Vagina (tissue), 2 donors: Measurements from ENCODE around the gene NARS2. TPM values are rescaled to one million over a fixed set of nuclear protein-coding genes. Genes with fewer than 3 reads are reported as not detected.

Source experiments
- DNase-seq, 2 donors: peaks; one replicate each; pipeline ENCODE4 v3.0.0-alpha.2; 2017; ENCODE audit errors: extremely low spot score in 2 of 2
- H3K27ac ChIP-seq: fragments of 200-600 bp; sonication (generic); one replicate; pipeline ENCODE4 v1.5.1; 2019
- H3K27me3 ChIP-seq: fragments of 200-600 bp; sonication (generic); one replicate; pipeline ENCODE4 v1.5.1; 2019
- H3K36me3 ChIP-seq, 2 donors: fragments of 200-600 bp; sonication (generic); one replicate each; pipeline ENCODE4 v1.5.1; 2017 to 2019
- H3K4me1 ChIP-seq: fragments of 200-600 bp; sonication (generic); one replicate; pipeline ENCODE4 v1.5.1; 2019
- H3K4me3 ChIP-seq, 2 donors: fragments of 200-600 bp; sonication (generic); 1 replicate in 1 of 2; 2 replicates in 1 of 2; pipeline ENCODE4 v1.5.1; 2016 to 2019
- H3K9me3 ChIP-seq: fragments of 200-600 bp; sonication (generic); one replicate; pipeline ENCODE4 v1.5.1; 2019
- POLR2A ChIP-seq, 2 donors: fragments of 450-650 bp; IDR thresholded peaks; one replicate each; pipeline ENCODE4 v1.6.1; 2017; ENCODE audit warnings: antibody characterized with exemption in 2 of 2, mild to moderate bottlenecking in 2 of 2, moderate library complexity in 2 of 2
- POLR2AphosphoS5 ChIP-seq, 2 donors: sonication (generic); formaldehyde crosslinking; IDR thresholded peaks; one replicate each; pipeline ENCODE4 v1.9.0; 2017; ENCODE audit warnings: antibody characterized with exemption in 2 of 2, mild to moderate bottlenecking in 2 of 2, low read depth in 1 of 2; ENCODE audit not compliant: insufficient read depth in 1 of 2
- intact Hi-C: fragments of 100-400 bp; cut with DNase I; formaldehyde crosslinking; loops from one replicate; pipeline ENCODE4 v1.15.1; 2023
- total RNA-seq: library from RNA; depleted of rRNA; stranded (reverse); fragments of >200 nt; gene quantifications from one replicate; pipeline ENCODE4 v1.2.3, GENCODE V29; 2016
- TF ChIP-seq, protein P1 (sequence below), 3 experiments: fragments of 450-650 bp in 2 of 3; fragments of 200-600 bp in 1 of 3; sonication (generic) in 1 of 3; IDR thresholded peaks; one replicate each; pipeline ENCODE4 v1.5.1; 2017 to 2019; ENCODE audit warnings: antibody characterized with exemption in 3 of 3, mild to moderate bottlenecking in 2 of 3, moderate library complexity in 2 of 3

The NARS2 gene
- total RNA-seq, 1 donor from 2014 or later, result 13.5 TPM

GRCh38 chr11:78441956-78442355 is 132.7 kb downstream of the NARS2 start:
- intact Hi-C loops, result no loop called here
- Histone ChIP-seq H3K4me3 (no peak overlapping the region), H3K9me3 (no peaks in the 10 kb centered on the region), H3K27ac (no peak overlapping the region), H3K36me3 (peaks cover 0 to 5% of the 10 kb centered on the region in 2 donors), H3K4me1 (no peaks in the 10 kb centered on the region), H3K27me3 (no peaks in the 10 kb centered on the region)
- DNase-seq, result no peak
- TF ChIP-seq POLR2A (IDR thresholded peaks at IDR 0.05), result no peak
- TF ChIP-seq POLR2AphosphoS5 (IDR thresholded peaks at IDR 0.05; ENCODE audit: insufficient read depth in 1 of 2, low read depth in 1 of 2), result no peak
- TF ChIP-seq, protein P1, sequence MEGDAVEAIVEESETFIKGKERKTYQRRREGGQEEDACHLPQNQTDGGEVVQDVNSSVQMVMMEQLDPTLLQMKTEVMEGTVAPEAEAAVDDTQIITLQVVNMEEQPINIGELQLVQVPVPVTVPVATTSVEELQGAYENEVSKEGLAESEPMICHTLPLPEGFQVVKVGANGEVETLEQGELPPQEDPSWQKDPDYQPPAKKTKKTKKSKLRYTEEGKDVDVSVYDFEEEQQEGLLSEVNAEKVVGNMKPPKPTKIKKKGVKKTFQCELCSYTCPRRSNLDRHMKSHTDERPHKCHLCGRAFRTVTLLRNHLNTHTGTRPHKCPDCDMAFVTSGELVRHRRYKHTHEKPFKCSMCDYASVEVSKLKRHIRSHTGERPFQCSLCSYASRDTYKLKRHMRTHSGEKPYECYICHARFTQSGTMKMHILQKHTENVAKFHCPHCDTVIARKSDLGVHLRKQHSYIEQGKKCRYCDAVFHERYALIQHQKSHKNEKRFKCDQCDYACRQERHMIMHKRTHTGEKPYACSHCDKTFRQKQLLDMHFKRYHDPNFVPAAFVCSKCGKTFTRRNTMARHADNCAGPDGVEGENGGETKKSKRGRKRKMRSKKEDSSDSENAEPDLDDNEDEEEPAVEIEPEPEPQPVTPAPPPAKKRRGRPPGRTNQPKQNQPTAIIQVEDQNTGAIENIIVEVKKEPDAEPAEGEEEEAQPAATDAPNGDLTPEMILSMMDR (IDR thresholded peaks at IDR 0.05), result no peak

DNA sequence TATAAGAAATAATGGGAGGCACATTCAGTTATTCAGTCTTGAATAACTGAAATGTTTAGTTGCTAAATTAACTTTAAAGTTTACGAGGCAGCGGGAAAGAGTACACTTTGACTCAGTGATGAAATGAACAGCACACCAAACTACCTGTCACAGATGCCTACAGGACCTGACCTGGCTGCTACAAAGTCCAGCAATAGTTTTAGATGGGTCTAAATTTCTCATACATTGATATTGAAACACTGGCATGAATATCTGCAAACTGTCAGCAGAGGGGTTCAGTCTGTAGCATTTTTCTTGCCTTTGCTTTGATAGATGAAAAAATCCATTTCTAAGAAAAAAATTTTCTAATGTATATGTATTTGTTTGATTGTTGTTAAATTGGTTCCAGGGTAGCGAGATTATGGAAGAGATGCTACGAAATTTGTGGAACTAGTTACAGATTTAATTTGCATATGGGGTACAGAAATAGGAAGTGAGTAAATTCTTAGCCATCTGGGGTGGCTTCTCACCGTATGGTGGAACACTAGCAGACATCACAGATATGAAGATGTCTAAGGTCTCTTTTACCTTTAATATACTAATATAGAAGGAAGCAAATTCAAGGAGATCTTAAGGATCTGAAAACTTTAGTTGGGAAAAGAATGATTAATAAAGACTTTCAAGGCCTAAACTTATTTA is 136.2 kb downstream of the NARS2 start:
- intact Hi-C loops, result no loop called here

DNA sequence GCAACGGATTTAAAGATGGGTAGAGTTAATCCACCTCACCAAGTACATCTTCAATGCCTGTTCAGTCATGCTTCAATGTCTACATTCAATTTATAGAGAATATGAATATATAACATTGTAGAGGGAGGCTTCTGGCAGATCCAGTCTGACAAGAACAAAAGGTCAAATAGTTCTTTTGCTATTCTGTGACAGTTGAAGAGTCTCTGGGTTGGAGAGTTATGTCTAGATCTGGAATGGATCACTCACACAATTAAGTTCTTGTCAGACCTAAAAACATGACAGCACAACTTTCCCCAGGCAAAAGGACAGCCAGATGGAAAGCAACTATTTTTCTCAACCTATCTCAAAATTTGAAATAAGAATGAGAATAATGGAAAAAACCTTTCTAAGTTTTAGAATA is 141.7 kb downstream of the NARS2 start:
- intact Hi-C loops, result no loop called here

More for the DNA sequence above, 136.2 kb downstream of the NARS2 start:
- Histone ChIP-seq H3K4me3 (no peak overlapping the region), H3K27me3 (no peaks in the 10 kb centered on the region), H3K27ac (no peak overlapping the region), H3K9me3 (no peaks in the 10 kb centered on the region), H3K4me1 (no peaks in the 10 kb centered on the region), H3K36me3 (peaks cover 0 to 4% of the 10 kb centered on the region in 2 donors)
- DNase-seq, result no peak
- no peak for TF ChIP-seq POLR2AphosphoS5 (IDR thresholded peaks at IDR 0.05; ENCODE audit: insufficient read depth in 1 of 2, low read depth in 1 of 2)
- no peak for TF ChIP-seq POLR2A (IDR thresholded peaks at IDR 0.05)
- TF ChIP-seq, protein P1 (IDR thresholded peaks at IDR 0.05), result no peak

GRCh38 chr11:78432058-78432515 is 142.6 kb downstream of the NARS2 start:
- Histone ChIP-seq H3K27ac (no peak overlapping the region), H3K9me3 (no peaks in the 10 kb centered on the region), H3K27me3 (no peaks in the 10 kb centered on the region), H3K36me3 (no peaks in the 10 kb centered on the region), H3K4me3 (no peak overlapping the region), H3K4me1 (no peaks in the 10 kb centered on the region)
- intact Hi-C loops, result no loop called here
- TF ChIP-seq, protein P1 (IDR thresholded peaks at IDR 0.05), result peak in 1 of 3 experiments; percentile 15
- TF ChIP-seq POLR2AphosphoS5 (IDR thresholded peaks at IDR 0.05; ENCODE audit: insufficient read depth in 1 of 2, low read depth in 1 of 2) (no peak), POLR2A (IDR thresholded peaks at IDR 0.05) (no peak)
- no peak for DNase-seq

More for the DNA sequence above, 141.7 kb downstream of the NARS2 start:
- Histone ChIP-seq H3K9me3 (no peaks in the 10 kb centered on the region), H3K36me3 (no peaks in the 10 kb centered on the region), H3K4me1 (no peaks in the 10 kb centered on the region), H3K27me3 (no peaks in the 10 kb centered on the region), H3K27ac (no peak overlapping the region), H3K4me3 (no peak overlapping the region)
- peak in 1 of 2 donors; percentile 24 for TF ChIP-seq POLR2AphosphoS5 (IDR thresholded peaks at IDR 0.05; ENCODE audit: insufficient read depth in 1 of 2, low read depth in 1 of 2)
- TF ChIP-seq, protein P1 (IDR thresholded peaks at IDR 0.05), result no peak
- TF ChIP-seq POLR2A (IDR thresholded peaks at IDR 0.05), result no peak
- DNase-seq, result no peak

GRCh38 chr11:78429660-78430059 is 145.0 kb downstream of the NARS2 start:
- Histone ChIP-seq H3K27me3 (no peaks in the 10 kb centered on the region), H3K4me1 (peaks cover 8% of the 10 kb centered on the region), H3K36me3 (no peaks in the 10 kb centered on the region), H3K9me3 (no peaks in the 10 kb centered on the region), H3K4me3 (no peak overlapping the region), H3K27ac (no peak overlapping the region)
- TF ChIP-seq POLR2A (IDR thresholded peaks at IDR 0.05), result no peak
- TF ChIP-seq, protein P1 (IDR thresholded peaks at IDR 0.05), result no peak
- no peak for TF ChIP-seq POLR2AphosphoS5 (IDR thresholded peaks at IDR 0.05; ENCODE audit: insufficient read depth in 1 of 2, low read depth in 1 of 2)
- DNase-seq, result no peak
- intact Hi-C loops, result loop anchor here (10.0 kb wide), 1 partner anchor 285 kb away; no protein-coding TSS in a partner anchor
